ENCODE measurements around the gene ARHGEF25. TPM values are rescaled to one million over a fixed set of nuclear protein-coding genes. Genes with fewer than 3 reads are reported as not detected.
"Not testable (repeated sequence)": the region's sequence is repeated elsewhere in the genome, so short reads cannot be mapped to it uniquely, and the experiment has no call there.

Gene ARHGEF25
- total RNA-seq, 1 experiment from 2014 or later: 0.25 TPM

- no peak for DNase-seq (ENCODE audit: low spot score)
Measured at GRCh38 chr12:57585156-57585555, 26.1 kb upstream of the ARHGEF25 start.

- DNase-seq (ENCODE audit: low spot score): no peak
Measured at GRCh38 chr12:57586128-57586527, 25.1 kb upstream of the ARHGEF25 start.

- no peak for DNase-seq (ENCODE audit: low spot score)
Measured at GRCh38 chr12:57586832-57587429, 24.3 kb upstream of the ARHGEF25 start.

- not testable (repeated sequence) for DNase-seq (ENCODE audit: low spot score)
Measured at GRCh38 chr12:57588951-57589610, 22.2 kb upstream of the ARHGEF25 start.

- DNase-seq (ENCODE audit: low spot score): no peak
Measured at GRCh38 chr12:57590479-57590863, 20.8 kb upstream of the ARHGEF25 start.

- peak; percentile 91 for DNase-seq (ENCODE audit: low spot score)
Measured at GRCh38 chr12:57590864-57591781, 20.1 kb upstream of the ARHGEF25 start, which contains the start of gene PIP4K2C. Gene PIP4K2C (plus strand): TSS chr12:57591192. CDS start chr12:57591290, 98 bp downstream.

GRCh38 chr12:57591782-57592325 is 19.4 kb upstream of the ARHGEF25 start:
- no peak for DNase-seq (ENCODE audit: low spot score)

- DNase-seq (ENCODE audit: low spot score): no peak
Measured at GRCh38 chr12:57592551-57593165, 18.6 kb upstream of the ARHGEF25 start.

- DNase-seq (ENCODE audit: low spot score): no peak
Measured at GRCh38 chr12:57593187-57593586, 18.0 kb upstream of the ARHGEF25 start.

GRCh38 chr12:57600395-57600794 is 10.8 kb upstream of the ARHGEF25 start:
- no peak for DNase-seq (ENCODE audit: low spot score)

GRCh38 chr12:57602544-57602943 is 8.7 kb upstream of the ARHGEF25 start:
- DNase-seq (ENCODE audit: low spot score): no peak

- no peak for DNase-seq (ENCODE audit: low spot score)
Measured at GRCh38 chr12:57603324-57603723, 7.9 kb upstream of the ARHGEF25 start.

GRCh38 chr12:57603815-57604453 is 7.3 kb upstream of the ARHGEF25 start:
- no peak for DNase-seq (ENCODE audit: low spot score)

GRCh38 chr12:57604454-57604991 is 6.7 kb upstream of the ARHGEF25 start, which contains the start of gene DTX3:
Gene DTX3 (plus strand): TSS chr12:57604824. CDS start chr12:57606518, 1,694 bp downstream.
- DNase-seq (ENCODE audit: low spot score): no peak

- no peak for DNase-seq (ENCODE audit: low spot score)
Measured at GRCh38 chr12:57604992-57605810, 6.0 kb upstream of the ARHGEF25 start.

GRCh38 chr12:57605811-57606311 is 5.4 kb upstream of the ARHGEF25 start:
- DNase-seq (ENCODE audit: low spot score): no peak

GRCh38 chr12:57606399-57606798 is 4.8 kb upstream of the ARHGEF25 start:
- no peak for DNase-seq (ENCODE audit: low spot score)

GRCh38 chr12:57606821-57607220 is 4.4 kb upstream of the ARHGEF25 start:
- DNase-seq (ENCODE audit: low spot score): no peak

GRCh38 chr12:57607958-57608663 is 3.1 kb upstream of the ARHGEF25 start:
- DNase-seq (ENCODE audit: low spot score): no peak
